Measurements from ENCODE around the gene MAP4K2. TPM values are rescaled to one million over a fixed set of nuclear protein-coding genes. Genes with fewer than 3 reads are reported as not detected.

MAP4K2 gene
- total and polyA plus RNA-seq, 7 donors, result 3.0 to 6.7 (median 4.5) TPM

GRCh38 chr11:64842366-64842759 is 39.3 kb upstream of the MAP4K2 start:
- DNase-seq (no peak), ATAC-seq (no peak)
- TF ChIP-seq CTCF (IDR thresholded peaks at IDR 0.05), result no peak
- Histone ChIP-seq H3K9me3 (no peaks in the 10 kb centered on the region), H3K4me1 (peaks cover 2% of the 10 kb centered on the region), H3K27ac (no peak overlapping the region), H3K4me3 (no peak overlapping the region), H3K27me3 (ENCODE audit: insufficient read depth in 3 of 3, low read length in 2 of 3) (peaks cover 0 to 3% (median 2%) of the 10 kb centered on the region in 3 donors), H3K36me3 (ENCODE audit: insufficient read depth in 1 of 2, low read depth in 1 of 2) (no peaks in the 10 kb centered on the region)
- intact Hi-C loops (cut with DNase I), result loop anchor here in 1 of 2 donors (5.0 to 10.0 kb wide), 3 partner anchors 55 to 272 kb away; partner anchors contain the start of genes ARL2, TM7SF2 and ZNHIT2
- WGBS, 3 donors, result 88 to 89% (median 89%) methylated on average over 6 of the region's 6 CpGs

DNA sequence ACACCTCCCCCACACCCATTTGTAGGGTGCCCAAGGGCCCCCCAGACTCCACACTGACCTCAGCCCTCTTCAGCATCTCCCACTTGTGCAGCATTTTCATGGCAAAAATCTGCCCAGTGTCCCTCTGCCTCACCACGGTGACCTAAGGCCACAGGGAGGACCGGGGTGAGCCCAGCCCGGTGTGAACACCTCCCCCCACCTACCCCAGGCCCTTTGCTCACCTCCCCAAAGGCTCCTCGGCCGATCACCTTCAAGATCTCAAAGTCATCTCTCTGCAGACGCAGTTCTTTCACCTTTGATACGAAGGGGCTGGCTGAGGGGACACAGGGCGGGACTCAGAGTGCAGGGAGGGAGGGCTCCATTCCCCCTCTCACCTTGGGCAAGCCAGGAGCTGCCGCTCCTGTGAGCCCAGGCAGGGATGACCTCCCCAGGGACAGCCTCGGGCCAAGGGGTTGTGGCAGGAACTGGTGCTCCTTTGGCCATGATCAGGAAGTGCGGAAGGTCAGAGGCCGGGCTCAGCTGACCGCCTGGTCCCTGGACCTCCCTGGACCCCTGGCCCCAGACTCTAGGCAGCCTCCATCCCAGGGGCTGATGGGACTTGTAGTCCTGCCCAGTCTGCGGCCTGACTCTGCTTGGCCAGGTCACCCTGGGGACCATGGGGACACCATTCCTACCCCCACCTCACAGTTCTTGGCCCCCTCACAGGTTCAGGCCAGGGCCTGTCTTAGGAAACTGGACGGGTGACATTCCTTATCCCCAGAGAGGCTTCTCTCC is 38.8 kb upstream of the MAP4K2 start:
- H3K36me3 ChIP-seq (ENCODE audit: insufficient read depth in 1 of 2, low read depth in 1 of 2), result no peaks in the 10 kb centered on the region
- H3K4me3 ChIP-seq, result no peak overlapping the region
- 88 to 91% (median 90%) methylated on average over 15 of the region's 15 CpGs for WGBS, 3 donors
- no peak for TF ChIP-seq CTCF (IDR thresholded peaks at IDR 0.05)
- DNase-seq (no peak), ATAC-seq (no peak)
- no peaks in the 10 kb centered on the region for H3K4me1 ChIP-seq
- intact Hi-C loops (cut with DNase I), result loop anchor here in 1 of 2 donors (5.0 to 10.0 kb wide), 3 partner anchors 54 to 273 kb away; partner anchors contain the start of genes ARL2, TM7SF2 and ZNHIT2
- H3K9me3 ChIP-seq, result no peaks in the 10 kb centered on the region
- H3K27me3 ChIP-seq (ENCODE audit: insufficient read depth in 3 of 3, low read length in 2 of 3), result peaks cover 0 to 3% (median 2%) of the 10 kb centered on the region in 3 donors
- H3K27ac ChIP-seq, result no peak overlapping the region

DNA sequence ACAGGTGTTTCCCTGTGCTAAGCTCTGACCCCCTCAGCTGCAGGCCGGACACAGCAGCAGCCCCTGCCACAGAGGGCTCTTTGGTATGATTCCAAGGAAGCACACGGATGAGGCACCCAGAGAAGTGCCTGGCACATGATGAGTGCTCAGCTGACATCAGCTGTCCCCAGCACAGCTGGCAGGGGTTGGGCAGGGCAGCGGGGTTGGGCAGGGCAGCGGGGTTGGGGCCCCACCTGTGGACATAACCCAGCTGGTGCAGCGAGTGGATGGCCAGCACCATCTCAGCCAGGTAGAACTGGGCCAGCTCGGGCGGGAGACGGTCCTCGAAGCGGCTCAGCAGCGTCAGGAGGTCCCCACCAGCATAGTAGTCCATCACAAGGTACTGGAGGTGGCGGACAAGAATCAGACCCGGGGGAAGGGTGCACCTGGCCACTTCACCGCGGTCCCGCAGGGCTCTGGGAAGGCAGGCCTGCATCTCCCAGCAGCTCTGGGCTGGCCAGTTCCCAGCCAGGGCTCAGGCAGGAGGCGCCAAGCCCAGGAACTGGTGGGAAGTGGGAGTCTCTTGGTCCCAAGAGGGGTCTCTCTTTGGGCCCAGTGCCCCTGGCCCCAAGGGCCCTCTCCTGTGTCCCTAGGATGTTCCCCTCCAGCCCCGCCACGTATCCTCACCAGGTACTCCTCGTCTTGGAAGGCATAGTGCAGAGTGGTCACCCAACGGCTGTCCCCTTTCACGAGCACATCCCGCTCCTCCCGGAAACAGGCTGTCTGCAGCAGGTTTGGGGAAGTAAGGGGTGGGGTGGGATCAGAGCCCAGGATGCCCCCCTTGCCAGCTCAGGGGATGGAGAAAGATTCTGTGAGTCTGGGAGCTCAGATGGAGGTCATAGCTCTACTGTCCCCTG is 37.1 kb upstream of the MAP4K2 start:
- no peaks in the 10 kb centered on the region for H3K9me3 ChIP-seq
- H3K36me3 ChIP-seq (ENCODE audit: insufficient read depth in 1 of 2, low read depth in 1 of 2), result no peaks in the 10 kb centered on the region
- H3K4me3 ChIP-seq, result no peak overlapping the region
- ATAC-seq (peak in 1 of 4 donors; percentile 37), DNase-seq (no peak)
- intact Hi-C loops (cut with DNase I), result loop anchor here in 1 of 2 donors (5.0 to 10.0 kb wide), 3 partner anchors 53 to 275 kb away; partner anchors contain the start of genes ARL2, TM7SF2 and ZNHIT2
- peaks cover 0 to 3% (median 2%) of the 10 kb centered on the region in 3 donors for H3K27me3 ChIP-seq (ENCODE audit: insufficient read depth in 3 of 3, low read length in 2 of 3)
- H3K4me1 ChIP-seq, result no peaks in the 10 kb centered on the region
- TF ChIP-seq CTCF (IDR thresholded peaks at IDR 0.05), result no peak
- 72 to 77% (median 76%) methylated on average over 21 to 24 of the region's 24 CpGs for WGBS, 3 donors
- no peak overlapping the region for H3K27ac ChIP-seq

- 84 to 88% (median 85%) methylated on average over 13 of the region's 13 CpGs for WGBS, 3 donors
- H3K27ac ChIP-seq, result no peak overlapping the region
Observed at GRCh38 chr11:64839335-64839734, 36.3 kb upstream of the MAP4K2 start.

More at GRCh38 chr11:64839335-64839734, 36.3 kb upstream of the MAP4K2 start:
- Histone ChIP-seq H3K9me3 (no peaks in the 10 kb centered on the region), H3K4me1 (no peaks in the 10 kb centered on the region), H3K36me3 (ENCODE audit: insufficient read depth in 1 of 2, low read depth in 1 of 2) (no peaks in the 10 kb centered on the region), H3K27me3 (ENCODE audit: insufficient read depth in 3 of 3, low read length in 2 of 3) (peaks cover 0 to 3% (median 0%) of the 10 kb centered on the region in 3 donors), H3K4me3 (no peak overlapping the region)
- ATAC-seq (no peak), DNase-seq (no peak)
- intact Hi-C loops (cut with DNase I), result no loop called here
- TF ChIP-seq CTCF (IDR thresholded peaks at IDR 0.05), result no peak

Measured in psoas muscle (tissue), 8 donors.